Measurements from ENCODE around the gene MEIOSIN. TPM values are rescaled to one million over a fixed set of nuclear protein-coding genes. Genes with fewer than 3 reads are reported as not detected.

The MEIOSIN gene
- polyA plus RNA-seq, 1 donor (not counting 4 experiments of a cell fraction or from before 2014, with no cell fraction given) = not detected

GRCh38 chr19:45761714-45762113, 28.5 kb downstream of the MEIOSIN start:
- Histone ChIP-seq H4K20me1 (ENCODE audit: control insufficient read depth, extremely low read depth, insufficient read depth, low read length) (no peaks in the 10 kb centered on the region), H3K9me3 (ENCODE audit: control insufficient read depth, low read depth, low read length) (no peaks in the 10 kb centered on the region), H3K79me2 (ENCODE audit: control insufficient read depth, insufficient read depth, low read length) (no peaks in the 10 kb centered on the region), H3K4me3 (ENCODE audit: control insufficient read depth in 2 of 3, extremely low read depth in 1 of 3, insufficient read depth in 2 of 3, low read depth in 1 of 3, low read length in 3 of 3) (no peak overlapping the region), H3K9me1 (ENCODE audit: control insufficient read depth, extremely low read depth, insufficient read depth, low read length) (no peaks in the 10 kb centered on the region), H3K4me2 (ENCODE audit: control insufficient read depth, extremely low read depth, insufficient read depth, low read depth, low read length) (no peak overlapping the region), H3K4me1 (ENCODE audit: control insufficient read depth, extremely low read depth, insufficient read depth, low read length) (no peaks in the 10 kb centered on the region), H2AFZ (ENCODE audit: control insufficient read depth, low read length) (no peak overlapping the region), H3K27me3 (ENCODE audit: control insufficient read depth, extremely low read depth, insufficient read depth, low read length) (no peaks in the 10 kb centered on the region), H3K36me3 (ENCODE audit: control insufficient read depth in 2 of 2, extremely low read depth in 1 of 2, insufficient read depth in 2 of 2, low read length in 2 of 2) (no peaks in the 10 kb centered on the region), H3K27ac (ENCODE audit: control insufficient read depth, insufficient read depth, low read length) (no peak overlapping the region), H3K9ac (ENCODE audit: control insufficient read depth, extremely low read depth, insufficient read depth, low read length) (no peak overlapping the region)
- DNase-seq (ENCODE audit: low read depth, low spot score) = no peak
- dilution Hi-C loops (cut with MboI; ENCODE audit: extremely low pct_ligation_motif_present, low sequenced_read_pairs) = no loop called here
- TF ChIP-seq EZH2 (IDR thresholded peaks at IDR 0.05; ENCODE audit: low read length) (no peak), CTCF (optimal IDR thresholded peaks at IDR 0.05 in 1 of 3, IDR thresholded peaks at IDR 0.05 in 1 of 3, conservative IDR thresholded peaks at IDR 0.05 in 1 of 3; ENCODE audit: extremely low read depth in 1 of 3, insufficient read depth in 2 of 3, low read length in 3 of 3) (no peak)
- FAIRE-seq = no peak

DNA sequence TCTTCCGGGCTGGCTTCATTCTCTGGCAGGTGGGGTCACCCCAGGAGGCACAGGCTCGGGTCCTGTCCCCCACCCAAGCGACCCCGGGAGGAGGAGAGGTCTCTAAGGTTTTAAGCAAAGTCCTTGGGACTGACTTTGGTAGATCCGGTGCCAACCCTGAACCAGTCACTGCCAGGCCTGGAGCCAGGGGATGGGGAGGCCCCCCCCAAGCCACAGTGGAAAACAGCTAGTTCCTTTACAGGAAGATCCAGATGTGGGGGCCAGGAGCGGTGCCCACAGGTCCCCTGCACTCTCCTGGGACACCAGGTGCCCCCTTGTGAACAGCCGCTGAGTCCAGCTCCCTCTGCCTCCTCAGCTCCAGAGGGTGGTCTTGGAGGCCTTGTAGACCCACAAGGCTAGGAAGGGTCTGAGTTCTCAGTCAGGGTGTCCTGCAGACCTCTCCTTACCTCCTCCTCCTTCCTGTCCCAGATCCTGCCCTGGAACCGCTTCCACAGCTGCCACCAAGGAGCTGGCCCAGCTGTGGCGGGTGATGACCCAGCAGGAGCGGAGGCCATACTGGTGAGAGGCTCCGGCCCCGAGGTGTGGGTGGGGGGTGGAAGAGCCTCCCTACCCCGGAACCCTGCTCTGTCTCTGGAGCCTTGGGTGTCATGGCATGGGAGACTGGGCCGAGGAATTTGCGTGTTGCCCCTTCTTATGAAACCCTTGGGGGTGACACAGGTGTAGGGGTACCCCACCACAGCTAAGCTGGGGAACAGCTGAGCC, 29.8 kb downstream of the MEIOSIN start:
- Histone ChIP-seq H3K36me3 (ENCODE audit: control insufficient read depth in 2 of 2, extremely low read depth in 1 of 2, insufficient read depth in 2 of 2, low read length in 2 of 2) (no peaks in the 10 kb centered on the region), H3K9me1 (ENCODE audit: control insufficient read depth, extremely low read depth, insufficient read depth, low read length) (no peaks in the 10 kb centered on the region), H2AFZ (ENCODE audit: control insufficient read depth, low read length) (no peak overlapping the region), H3K27ac (ENCODE audit: control insufficient read depth, insufficient read depth, low read length) (no peak overlapping the region), H3K27me3 (ENCODE audit: control insufficient read depth, extremely low read depth, insufficient read depth, low read length) (no peaks in the 10 kb centered on the region), H3K4me3 (ENCODE audit: control insufficient read depth in 2 of 3, extremely low read depth in 1 of 3, insufficient read depth in 2 of 3, low read depth in 1 of 3, low read length in 3 of 3) (no peak overlapping the region), H4K20me1 (ENCODE audit: control insufficient read depth, extremely low read depth, insufficient read depth, low read length) (no peaks in the 10 kb centered on the region), H3K4me1 (ENCODE audit: control insufficient read depth, extremely low read depth, insufficient read depth, low read length) (peaks cover 10% of the 10 kb centered on the region), H3K4me2 (ENCODE audit: control insufficient read depth, extremely low read depth, insufficient read depth, low read depth, low read length) (no peak overlapping the region), H3K79me2 (ENCODE audit: control insufficient read depth, insufficient read depth, low read length) (no peaks in the 10 kb centered on the region), H3K9me3 (ENCODE audit: control insufficient read depth, low read depth, low read length) (no peaks in the 10 kb centered on the region), H3K9ac (ENCODE audit: control insufficient read depth, extremely low read depth, insufficient read depth, low read length) (no peak overlapping the region)
- TF ChIP-seq CTCF (optimal IDR thresholded peaks at IDR 0.05 in 1 of 3, IDR thresholded peaks at IDR 0.05 in 1 of 3, conservative IDR thresholded peaks at IDR 0.05 in 1 of 3; ENCODE audit: extremely low read depth in 1 of 3, insufficient read depth in 2 of 3, low read length in 3 of 3) (no peak), EZH2 (IDR thresholded peaks at IDR 0.05; ENCODE audit: low read length) (no peak)
- DNase-seq (ENCODE audit: low read depth, low spot score) = no peak
- dilution Hi-C loops (cut with MboI; ENCODE audit: extremely low pct_ligation_motif_present, low sequenced_read_pairs) = no loop called here
- no peak for FAIRE-seq

Measured in keratinocyte (primary cell).